K562 (cell line): Measurements from ENCODE around the gene SEPHS1.

Experiments used
- RERE ChIP-seq: sonication (generic); formaldehyde crosslinking; IDR thresholded peaks from 2 replicates; pipeline ENCODE4 v1.8.0; 2023; ENCODE audit warnings: missing genetic modification reagents, mild to moderate bottlenecking, borderline replicate concordance
- ZBTB33 ChIP-seq: sonication (generic); formaldehyde crosslinking; IDR thresholded peaks from 2 replicates; pipeline ENCODE4 v1.8.1; 2023; ENCODE audit warnings: mild to moderate bottlenecking, missing genetic modification reagents
- ZFX ChIP-seq: sonication (generic); formaldehyde crosslinking; IDR thresholded peaks from 2 replicates; pipeline ENCODE4 v1.8.0; 2022; ENCODE audit warnings: mild to moderate bottlenecking, missing genetic modification reagents, moderate library complexity
- ZNF79 ChIP-seq: fragments of 250-450 bp; sonication (Bioruptor Pico); IDR thresholded peaks from 2 replicates; pipeline ENCODE4 v1.4.0; 2020; ENCODE audit warnings: low read depth, mild to moderate bottlenecking, moderate library complexity
- TF ChIP-seq, protein P1 (sequence below): sonication (generic); formaldehyde crosslinking; IDR thresholded peaks from 2 replicates; pipeline ENCODE4 v1.8.0; 2022; ENCODE audit warnings: mild to moderate bottlenecking, low read depth, missing genetic modification reagents
- TF ChIP-seq, protein P2 (sequence below), 3 experiments: IDR thresholded peaks in 2 of 3; conservative IDR thresholded peaks in 1 of 3; 2 replicates each; pipeline ENCODE4 v1.5.1; 2011 to 2012; ENCODE audit warnings: low read length in 3 of 3, mild to moderate bottlenecking in 3 of 3, control low read depth in 2 of 3, improper control_type of control experiment in 1 of 3, inconsistent platforms in 1 of 3, low read depth in 1 of 3, mixed read lengths in 1 of 3, moderate library complexity in 1 of 3; ENCODE audit not compliant: insufficient read depth in 2 of 3

DNA sequence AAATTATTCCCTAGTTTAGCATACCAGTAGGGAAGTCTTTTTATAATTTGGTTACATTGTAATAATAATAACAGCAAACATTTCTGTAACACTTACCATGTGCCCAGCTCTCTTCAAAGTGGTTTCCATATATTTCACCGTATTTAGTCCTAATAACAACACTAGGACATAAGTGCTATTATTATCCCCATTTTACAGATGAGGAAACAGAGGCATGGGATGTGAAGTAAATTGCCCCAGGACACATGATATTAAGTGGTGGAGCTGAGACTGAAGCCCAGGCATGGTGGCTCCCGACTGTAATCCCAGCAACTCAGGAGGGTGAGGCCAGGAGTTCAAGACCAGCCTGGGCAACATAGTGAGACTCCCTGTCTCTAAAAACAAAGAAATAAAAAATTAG is 53.3 kb downstream of the SEPHS1 start:
- TF ChIP-seq, protein P1, sequence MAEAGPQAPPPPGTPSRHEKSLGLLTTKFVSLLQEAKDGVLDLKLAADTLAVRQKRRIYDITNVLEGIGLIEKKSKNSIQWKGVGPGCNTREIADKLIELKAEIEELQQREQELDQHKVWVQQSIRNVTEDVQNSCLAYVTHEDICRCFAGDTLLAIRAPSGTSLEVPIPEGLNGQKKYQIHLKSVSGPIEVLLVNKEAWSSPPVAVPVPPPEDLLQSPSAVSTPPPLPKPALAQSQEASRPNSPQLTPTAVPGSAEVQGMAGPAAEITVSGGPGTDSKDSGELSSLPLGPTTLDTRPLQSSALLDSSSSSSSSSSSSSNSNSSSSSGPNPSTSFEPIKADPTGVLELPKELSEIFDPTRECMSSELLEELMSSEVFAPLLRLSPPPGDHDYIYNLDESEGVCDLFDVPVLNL (CRISPR knock-in tag): no peak
- no peak for TF ChIP-seq RERE
- TF ChIP-seq ZFX (CRISPR knock-in tag): no peak
- TF ChIP-seq, protein P2, sequence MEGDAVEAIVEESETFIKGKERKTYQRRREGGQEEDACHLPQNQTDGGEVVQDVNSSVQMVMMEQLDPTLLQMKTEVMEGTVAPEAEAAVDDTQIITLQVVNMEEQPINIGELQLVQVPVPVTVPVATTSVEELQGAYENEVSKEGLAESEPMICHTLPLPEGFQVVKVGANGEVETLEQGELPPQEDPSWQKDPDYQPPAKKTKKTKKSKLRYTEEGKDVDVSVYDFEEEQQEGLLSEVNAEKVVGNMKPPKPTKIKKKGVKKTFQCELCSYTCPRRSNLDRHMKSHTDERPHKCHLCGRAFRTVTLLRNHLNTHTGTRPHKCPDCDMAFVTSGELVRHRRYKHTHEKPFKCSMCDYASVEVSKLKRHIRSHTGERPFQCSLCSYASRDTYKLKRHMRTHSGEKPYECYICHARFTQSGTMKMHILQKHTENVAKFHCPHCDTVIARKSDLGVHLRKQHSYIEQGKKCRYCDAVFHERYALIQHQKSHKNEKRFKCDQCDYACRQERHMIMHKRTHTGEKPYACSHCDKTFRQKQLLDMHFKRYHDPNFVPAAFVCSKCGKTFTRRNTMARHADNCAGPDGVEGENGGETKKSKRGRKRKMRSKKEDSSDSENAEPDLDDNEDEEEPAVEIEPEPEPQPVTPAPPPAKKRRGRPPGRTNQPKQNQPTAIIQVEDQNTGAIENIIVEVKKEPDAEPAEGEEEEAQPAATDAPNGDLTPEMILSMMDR (IDR thresholded peaks at IDR 0.05 in 2 of 3, conservative IDR thresholded peaks at IDR 0.05 in 1 of 3; ENCODE audit: insufficient read depth in 2 of 3, low read depth in 1 of 3, low read length in 3 of 3): no peak
- TF ChIP-seq ZBTB33 (CRISPR knock-in tag): no peak
- no peak for TF ChIP-seq ZNF79 (CRISPR knock-in tag)
